ENCODE data around the gene KEL.

GRCh38 chr7:142942746-142943145, 19.4 kb downstream of the KEL start:
- no peak for TF ChIP-seq CTCF (IDR thresholded peaks at IDR 0.05; ENCODE audit: extremely low read depth in 1 of 2, insufficient read depth in 1 of 2, low read depth in 1 of 2, low read length in 2 of 2)
- no peak for TF ChIP-seq MYC (IDR thresholded peaks at IDR 0.05; ENCODE audit: low read depth, low read length)
- no peak for TF ChIP-seq POLR2A (IDR thresholded peaks at IDR 0.05; ENCODE audit: low read depth, low read length)
- no peak for TF ChIP-seq EZH2 (IDR thresholded peaks at IDR 0.05; ENCODE audit: borderline replicate concordance, low read depth, low read length, severe bottlenecking)
- TF ChIP-seq JUN (IDR thresholded peaks at IDR 0.05; ENCODE audit: borderline replicate concordance, insufficient read depth, insufficient read length, low read depth) = no peak
- TF ChIP-seq POLR2AphosphoS5 (IDR thresholded peaks at IDR 0.05; ENCODE audit: insufficient read depth, low read depth, low read length) = no peak
- TF ChIP-seq FOS (IDR thresholded peaks at IDR 0.05; ENCODE audit: borderline replicate concordance, insufficient read depth, low read length) = no peak
